ENCODE measurements around the gene PSMD7. TPM values are rescaled to one million over a fixed set of nuclear protein-coding genes. Genes with fewer than 3 reads are reported as not detected.

Gene PSMD7
- polyA plus RNA-seq, 1 donor: 81.2 TPM

Other genes with a start within 250 kb of the PSMD7 start
- 5.0 TPM for gene NPIPB15, start 79.5 kb downstream of the PSMD7 start, polyA plus RNA-seq (ENCODE audit: insufficient read length)
- 3.9 TPM for gene CLEC18B, start 124.7 kb downstream of the PSMD7 start, polyA plus RNA-seq (ENCODE audit: insufficient read length)

Measured in hindlimb muscle (tissue), 1 donor.